PC-3 (cell line): ENCODE data around the gene GIPC1. TPM values are rescaled to one million over a fixed set of nuclear protein-coding genes. Genes with fewer than 3 reads are reported as not detected.

Experiments
- ATAC-seq: fragments of 200-7000 bp; cut with Tn5 transposase; 2 replicates; pipeline ENCODE4 v1.9.1; 2020; ENCODE audit warnings: mild to moderate bottlenecking, moderate library complexity
- BruUV-seq: library from RNA; stranded (reverse); fragments of 400-500 nt; replicated peaks from 2 replicates; lab custom pipeline; 2021; lab: Mats Ljungman, UMichigan
- CTCF ChIA-PET: fragments of 300-600 bp; sonication (Branson Sonifier 250); formaldehyde crosslinking; loops from one replicate; lab custom pipeline; 2022; ENCODE audit warnings: antibody characterized with exemption; lab: Charles Lee
- POLR2A ChIA-PET: fragments of 300-600 bp; sonication (Branson Sonifier 250); formaldehyde crosslinking; loops from one replicate; lab custom pipeline; 2022; ENCODE audit warnings: antibody characterized with exemption; ENCODE audit not compliant: unreplicated experiment; lab: Charles Lee
- DNase-seq: peaks from one replicate; pipeline ENCODE4 v3.0.0-alpha.2; 2015
- H2AFZ ChIP-seq: fragments of 300-600 bp; sonication (generic); 2 replicates; pipeline ENCODE4 v1.6.0; 2016; ENCODE audit warnings: antibody characterized with exemption, low read length
- H3F3A ChIP-seq: fragments of 300-600 bp; sonication (generic); one replicate; pipeline ENCODE4 v1.6.0; 2017; ENCODE audit warnings: antibody characterized with exemption, low read length, control low read depth, mild to moderate bottlenecking; ENCODE audit not compliant: unreplicated experiment
- H3K27ac ChIP-seq: fragments of 300-600 bp; sonication (generic); 2 replicates; pipeline ENCODE4 v1.5.1; 2016; ENCODE audit warnings: mild to moderate bottlenecking, low read length
- H3K27me3 ChIP-seq: fragments of 300-600 bp; sonication (generic); 2 replicates; pipeline ENCODE4 v1.6.1; 2016; ENCODE audit warnings: low read length, mixed read lengths
- H3K36me3 ChIP-seq: fragments of 300-600 bp; sonication (generic); 2 replicates; pipeline ENCODE4 v1.6.1; 2016; ENCODE audit warnings: low read depth, mixed run types, low read length, mixed read lengths
- H3K4me1 ChIP-seq: fragments of 300-600 bp; sonication (generic); 2 replicates; pipeline ENCODE4 v1.5.1; 2016; ENCODE audit warnings: low read length; ENCODE audit not compliant: insufficient read depth
- H3K4me2 ChIP-seq: fragments of 300-600 bp; sonication (generic); 2 replicates; pipeline ENCODE4 v1.6.0; 2016; ENCODE audit warnings: low read length
- H3K4me3 ChIP-seq: fragments of 300-600 bp; sonication (generic); 2 replicates; pipeline ENCODE4 v1.5.1; 2016; ENCODE audit warnings: mild to moderate bottlenecking, low read length, mixed read lengths
- H3K79me2 ChIP-seq: fragments of 300-600 bp; sonication (generic); 2 replicates; pipeline ENCODE4 v1.6.1; 2017; ENCODE audit warnings: low read length, mixed read lengths
- H3K9ac ChIP-seq: fragments of 300-600 bp; sonication (generic); 2 replicates; pipeline ENCODE4 v1.6.0; 2016; ENCODE audit warnings: mild to moderate bottlenecking, low read length
- H3K9me2 ChIP-seq: fragments of 300-600 bp; sonication (generic); replicated peaks from 2 replicates; pipeline ENCODE4 v1.6.1; 2016; ENCODE audit warnings: mixed run types, low read length, mixed read lengths
- H3K9me3 ChIP-seq: fragments of 300-600 bp; sonication (generic); 2 replicates; pipeline ENCODE4 v1.6.1; 2016; ENCODE audit warnings: low read length, mixed read lengths
- H4K20me1 ChIP-seq: fragments of 300-600 bp; sonication (generic); 2 replicates; pipeline ENCODE4 v1.6.1; 2016; ENCODE audit warnings: low read length, mixed read lengths
- EZH2 ChIP-seq: fragments of 300-600 bp; sonication (generic); IDR thresholded peaks from one replicate; pipeline ENCODE4 v1.6.1; 2017; ENCODE audit warnings: antibody characterized with exemption, mild to moderate bottlenecking, low read length; ENCODE audit not compliant: unreplicated experiment
- EZH2phosphoT487 ChIP-seq: fragments of 300-600 bp; sonication (generic); IDR thresholded peaks from 2 replicates; pipeline ENCODE4 v1.6.1; 2018; ENCODE audit warnings: mild to moderate bottlenecking, antibody characterized with exemption, low read length, borderline replicate concordance
- intact Hi-C: fragments of 100-400 bp; cut with micrococcal nuclease; formaldehyde crosslinking; loops from 2 replicates; pipeline ENCODE4 v1.9.0; 2023
- total RNA-seq: library from RNA; depleted of rRNA; stranded (reverse); fragments of >200 nt; gene quantifications from 2 replicates; pipeline ENCODE4 v1.2.3, GENCODE V29; 2014
- TF ChIP-seq, protein P1 (sequence below): fragments of 300-600 bp; sonication (generic); conservative IDR thresholded peaks from 2 replicates; pipeline ENCODE4 v1.5.1; 2017; ENCODE audit warnings: antibody characterized with exemption, low read depth, mild to moderate bottlenecking, low read length

GIPC1 gene
- total RNA-seq, 1 experiment from 2014 or later: 538 TPM

DNA sequence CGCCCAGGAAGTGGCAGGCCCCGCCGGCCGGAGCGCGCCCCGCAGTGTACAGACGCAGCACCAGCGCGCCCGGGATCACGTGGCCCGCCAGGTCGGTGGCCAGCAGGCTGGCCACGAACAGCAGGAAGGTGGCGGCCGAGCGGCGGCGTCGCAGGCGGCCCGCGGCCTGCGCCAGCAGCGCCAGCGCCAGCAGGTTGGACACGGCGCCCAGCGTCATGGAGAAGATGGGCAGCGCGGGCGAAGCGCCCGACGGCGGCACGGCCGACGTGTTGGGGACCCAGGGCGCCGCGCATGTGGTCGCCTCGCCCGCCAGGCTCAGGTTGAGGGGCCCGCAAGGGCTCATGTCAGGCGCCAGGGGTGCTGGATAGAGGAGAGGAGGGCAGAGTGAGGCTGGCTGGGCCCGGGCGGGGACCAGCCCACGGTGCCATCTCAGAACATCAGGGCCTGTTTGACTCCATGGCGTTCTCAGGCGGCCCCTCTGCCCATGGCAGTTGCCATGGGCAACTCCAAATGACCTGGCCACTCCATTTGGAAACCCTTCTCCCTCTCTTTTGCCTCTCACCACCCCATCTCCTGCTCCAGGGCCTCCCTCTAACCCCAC is 21.8 kb downstream of the GIPC1 start:
- intact Hi-C loops: loop anchor here (10.0 kb wide), 1 partner anchor 339 kb away; the partner anchor contains the start of gene ASF1B
- H3F3A ChIP-seq: no peaks in the 10 kb centered on the region
- H4K20me1 ChIP-seq: no peaks in the 10 kb centered on the region
- ATAC-seq (no peak), DNase-seq (peak; percentile 21)
- peak overlapping the region; percentile 78; the same call in 1 of the 2 replicates for H3K4me2 ChIP-seq
- H2AFZ ChIP-seq: no peak overlapping the region
- BruUV-seq: no TSS peak
- no peak overlapping the region for H3K9ac ChIP-seq
- ChIA-PET POLR2A (no interaction called here), CTCF (interaction anchor here (0.7 kb wide), 1 partner anchor 43 kb away, joined by 4 read pairs; no protein-coding TSS in a partner anchor)
- no peak overlapping the region for H3K27ac ChIP-seq
- no peaks in the 10 kb centered on the region for H3K79me2 ChIP-seq
- H3K4me3 ChIP-seq: no peak overlapping the region
- no peak for TF ChIP-seq EZH2phosphoT487
- TF ChIP-seq EZH2: no peak
- TF ChIP-seq, protein P1, sequence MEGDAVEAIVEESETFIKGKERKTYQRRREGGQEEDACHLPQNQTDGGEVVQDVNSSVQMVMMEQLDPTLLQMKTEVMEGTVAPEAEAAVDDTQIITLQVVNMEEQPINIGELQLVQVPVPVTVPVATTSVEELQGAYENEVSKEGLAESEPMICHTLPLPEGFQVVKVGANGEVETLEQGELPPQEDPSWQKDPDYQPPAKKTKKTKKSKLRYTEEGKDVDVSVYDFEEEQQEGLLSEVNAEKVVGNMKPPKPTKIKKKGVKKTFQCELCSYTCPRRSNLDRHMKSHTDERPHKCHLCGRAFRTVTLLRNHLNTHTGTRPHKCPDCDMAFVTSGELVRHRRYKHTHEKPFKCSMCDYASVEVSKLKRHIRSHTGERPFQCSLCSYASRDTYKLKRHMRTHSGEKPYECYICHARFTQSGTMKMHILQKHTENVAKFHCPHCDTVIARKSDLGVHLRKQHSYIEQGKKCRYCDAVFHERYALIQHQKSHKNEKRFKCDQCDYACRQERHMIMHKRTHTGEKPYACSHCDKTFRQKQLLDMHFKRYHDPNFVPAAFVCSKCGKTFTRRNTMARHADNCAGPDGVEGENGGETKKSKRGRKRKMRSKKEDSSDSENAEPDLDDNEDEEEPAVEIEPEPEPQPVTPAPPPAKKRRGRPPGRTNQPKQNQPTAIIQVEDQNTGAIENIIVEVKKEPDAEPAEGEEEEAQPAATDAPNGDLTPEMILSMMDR: no peak
- no peaks in the 10 kb centered on the region for H3K9me2 ChIP-seq
- H3K36me3 ChIP-seq: peaks cover 23% of the 10 kb centered on the region
- H3K27me3 ChIP-seq: no peaks in the 10 kb centered on the region
- peaks cover 29% of the 10 kb centered on the region for H3K4me1 ChIP-seq
- no peaks in the 10 kb centered on the region for H3K9me3 ChIP-seq

DNA sequence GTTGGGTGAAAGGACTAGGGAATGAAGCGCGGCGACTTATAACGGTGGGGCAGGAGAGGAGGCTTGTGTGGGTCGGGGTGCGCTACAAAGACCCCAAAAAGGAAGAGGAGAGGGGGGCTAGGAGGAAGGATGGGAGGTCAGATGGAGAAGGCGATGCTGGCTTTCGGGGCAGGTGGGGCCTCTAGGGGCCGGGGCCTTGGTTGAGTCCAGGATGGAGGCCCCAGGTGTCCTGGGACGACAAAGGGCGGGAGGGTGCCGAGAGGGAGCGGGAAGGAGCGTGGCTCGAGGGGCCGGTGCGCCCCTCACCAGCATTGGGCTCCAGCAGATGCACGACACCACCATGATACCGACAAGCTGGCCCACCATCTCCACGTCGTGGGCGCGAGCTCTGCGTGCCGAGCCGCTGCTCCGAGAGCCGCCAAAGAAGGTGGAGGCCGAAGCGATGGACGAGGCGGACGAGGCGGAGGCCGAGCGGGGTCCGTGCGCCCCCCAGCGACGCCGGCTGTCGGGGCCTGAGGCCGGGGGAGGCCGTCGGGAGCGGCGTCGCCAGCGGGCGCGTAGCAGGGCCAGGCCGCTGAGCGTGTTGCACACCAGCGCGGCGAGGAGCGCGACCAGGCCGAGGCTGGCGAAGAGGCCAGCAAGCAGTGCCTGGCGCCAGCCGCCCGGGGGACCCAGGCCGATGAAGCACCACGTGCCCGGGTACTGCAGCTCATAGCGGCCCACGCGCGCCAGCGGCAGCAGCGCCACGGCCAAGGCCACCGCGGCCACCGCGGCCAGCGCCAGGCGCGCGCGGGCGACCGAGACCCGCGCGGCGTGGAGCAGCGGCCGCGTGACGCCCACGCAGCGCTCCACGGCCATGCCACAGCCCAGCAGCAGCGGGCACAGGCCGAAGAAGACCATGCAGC is 22.6 kb downstream of the GIPC1 start:
- ChIA-PET POLR2A (no interaction called here), CTCF (interaction anchor here (0.8 to 1.4 kb wide), 3 partner anchors 32 to 337 kb away, joined by 3 to 7 read pairs (median 5); partner anchors contain the start of gene ASF1B)
- Histone ChIP-seq H3K9ac (no peak overlapping the region), H4K20me1 (no peaks in the 10 kb centered on the region), H3K79me2 (no peaks in the 10 kb centered on the region), H3K9me3 (no peaks in the 10 kb centered on the region), H3K27me3 (no peaks in the 10 kb centered on the region), H2AFZ (no peak overlapping the region), H3K36me3 (peaks cover 20% of the 10 kb centered on the region; the same call in 1 of the 2 replicates), H3K4me2 (no peak overlapping the region), H3K9me2 (no peaks in the 10 kb centered on the region), H3K4me3 (no peak overlapping the region), H3K4me1 (peaks cover 29% of the 10 kb centered on the region), H3K27ac (no peak overlapping the region), H3F3A (no peaks in the 10 kb centered on the region)
- ATAC-seq (no peak), DNase-seq (no peak)
- intact Hi-C loops: loop anchor here (10.0 kb wide), 1 partner anchor 339 kb away; the partner anchor contains the start of gene ASF1B
- no TSS peak for BruUV-seq
- TF ChIP-seq EZH2: no peak
- TF ChIP-seq EZH2phosphoT487: no peak
- TF ChIP-seq, protein P1: no peak
